Upper lobe of left lung (tissue), 4 donors: Measurements from ENCODE around the gene FLACC1.

Experiments
- EP300 ChIP-seq, 4 donors: sonication (generic); formaldehyde crosslinking; IDR thresholded peaks; one replicate each; pipeline ENCODE4 v1.5.1; 2017; ENCODE audit warnings: antibody characterized with exemption in 4 of 4, control low read depth in 2 of 4
- POLR2A ChIP-seq, 4 donors: fragments of 450-650 bp; IDR thresholded peaks; one replicate each; pipeline ENCODE4 v1.5.1; 2016 to 2017; ENCODE audit warnings: antibody characterized with exemption in 4 of 4, mild to moderate bottlenecking in 2 of 4
- TF ChIP-seq, protein P1 (sequence below), 6 experiments: fragments of 450-650 bp in 4 of 6; fragments of 200-600 bp in 2 of 6; sonication (generic) in 2 of 6; IDR thresholded peaks; one replicate each; pipeline ENCODE4 v1.5.1; 2016 to 2019; ENCODE audit warnings: antibody characterized with exemption in 6 of 6

GRCh38 chr2:201342923-201343322 lies 14.2 kb downstream of the FLACC1 start:
- no peak for TF ChIP-seq EP300 (IDR thresholded peaks at IDR 0.05)
- TF ChIP-seq, protein P1, sequence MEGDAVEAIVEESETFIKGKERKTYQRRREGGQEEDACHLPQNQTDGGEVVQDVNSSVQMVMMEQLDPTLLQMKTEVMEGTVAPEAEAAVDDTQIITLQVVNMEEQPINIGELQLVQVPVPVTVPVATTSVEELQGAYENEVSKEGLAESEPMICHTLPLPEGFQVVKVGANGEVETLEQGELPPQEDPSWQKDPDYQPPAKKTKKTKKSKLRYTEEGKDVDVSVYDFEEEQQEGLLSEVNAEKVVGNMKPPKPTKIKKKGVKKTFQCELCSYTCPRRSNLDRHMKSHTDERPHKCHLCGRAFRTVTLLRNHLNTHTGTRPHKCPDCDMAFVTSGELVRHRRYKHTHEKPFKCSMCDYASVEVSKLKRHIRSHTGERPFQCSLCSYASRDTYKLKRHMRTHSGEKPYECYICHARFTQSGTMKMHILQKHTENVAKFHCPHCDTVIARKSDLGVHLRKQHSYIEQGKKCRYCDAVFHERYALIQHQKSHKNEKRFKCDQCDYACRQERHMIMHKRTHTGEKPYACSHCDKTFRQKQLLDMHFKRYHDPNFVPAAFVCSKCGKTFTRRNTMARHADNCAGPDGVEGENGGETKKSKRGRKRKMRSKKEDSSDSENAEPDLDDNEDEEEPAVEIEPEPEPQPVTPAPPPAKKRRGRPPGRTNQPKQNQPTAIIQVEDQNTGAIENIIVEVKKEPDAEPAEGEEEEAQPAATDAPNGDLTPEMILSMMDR (IDR thresholded peaks at IDR 0.05): no peak
- TF ChIP-seq POLR2A (IDR thresholded peaks at IDR 0.05): no peak
